ENCODE measurements around the gene AICDA. TPM values are rescaled to one million over a fixed set of nuclear protein-coding genes. Genes with fewer than 3 reads are reported as not detected.

Gene AICDA
- total RNA-seq, 4 donors from 2014 or later, result not detected

DNA sequence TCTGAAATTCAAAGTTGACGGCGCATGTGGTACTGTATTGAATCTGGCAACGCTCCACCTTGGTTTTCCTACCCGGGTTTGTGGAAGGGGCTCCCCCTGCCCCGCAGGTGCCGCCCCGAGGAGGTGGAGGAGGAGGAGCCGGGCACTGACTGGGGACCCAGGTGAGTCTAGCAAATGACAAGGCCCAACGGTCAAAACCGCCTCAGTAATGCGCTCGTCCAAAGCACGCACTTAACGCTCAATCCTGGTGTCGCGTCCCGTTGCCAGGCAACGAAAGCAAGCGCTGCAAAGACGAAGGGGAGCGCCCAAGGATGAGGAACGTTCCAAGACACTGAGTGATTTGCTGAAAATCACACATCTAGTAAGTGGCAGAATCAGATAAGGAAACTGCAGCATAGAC lies 48.0 kb downstream of the AICDA start:
- intact Hi-C loops (cut with DNase I), result no loop called here
- WGBS, 2 donors, result 65 to 72% methylated on average over 8 to 22 of the region's 22 CpGs
- no peak for TF ChIP-seq POLR2A (IDR thresholded peaks at IDR 0.05)
- TF ChIP-seq, protein P1, sequence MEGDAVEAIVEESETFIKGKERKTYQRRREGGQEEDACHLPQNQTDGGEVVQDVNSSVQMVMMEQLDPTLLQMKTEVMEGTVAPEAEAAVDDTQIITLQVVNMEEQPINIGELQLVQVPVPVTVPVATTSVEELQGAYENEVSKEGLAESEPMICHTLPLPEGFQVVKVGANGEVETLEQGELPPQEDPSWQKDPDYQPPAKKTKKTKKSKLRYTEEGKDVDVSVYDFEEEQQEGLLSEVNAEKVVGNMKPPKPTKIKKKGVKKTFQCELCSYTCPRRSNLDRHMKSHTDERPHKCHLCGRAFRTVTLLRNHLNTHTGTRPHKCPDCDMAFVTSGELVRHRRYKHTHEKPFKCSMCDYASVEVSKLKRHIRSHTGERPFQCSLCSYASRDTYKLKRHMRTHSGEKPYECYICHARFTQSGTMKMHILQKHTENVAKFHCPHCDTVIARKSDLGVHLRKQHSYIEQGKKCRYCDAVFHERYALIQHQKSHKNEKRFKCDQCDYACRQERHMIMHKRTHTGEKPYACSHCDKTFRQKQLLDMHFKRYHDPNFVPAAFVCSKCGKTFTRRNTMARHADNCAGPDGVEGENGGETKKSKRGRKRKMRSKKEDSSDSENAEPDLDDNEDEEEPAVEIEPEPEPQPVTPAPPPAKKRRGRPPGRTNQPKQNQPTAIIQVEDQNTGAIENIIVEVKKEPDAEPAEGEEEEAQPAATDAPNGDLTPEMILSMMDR (IDR thresholded peaks at IDR 0.05), result no peak
- H3K27ac ChIP-seq, result no peak overlapping the region
- H3K9me3 ChIP-seq, result peaks cover 0 to 6% (median 2%) of the 10 kb centered on the region in 3 donors
- no peak overlapping the region for H3K4me3 ChIP-seq
- no peaks in the 10 kb centered on the region for H3K36me3 ChIP-seq
- H3K4me1 ChIP-seq, result no peaks in the 10 kb centered on the region
- no peaks in the 10 kb centered on the region for H3K27me3 ChIP-seq
- no peak for DNase-seq

DNA sequence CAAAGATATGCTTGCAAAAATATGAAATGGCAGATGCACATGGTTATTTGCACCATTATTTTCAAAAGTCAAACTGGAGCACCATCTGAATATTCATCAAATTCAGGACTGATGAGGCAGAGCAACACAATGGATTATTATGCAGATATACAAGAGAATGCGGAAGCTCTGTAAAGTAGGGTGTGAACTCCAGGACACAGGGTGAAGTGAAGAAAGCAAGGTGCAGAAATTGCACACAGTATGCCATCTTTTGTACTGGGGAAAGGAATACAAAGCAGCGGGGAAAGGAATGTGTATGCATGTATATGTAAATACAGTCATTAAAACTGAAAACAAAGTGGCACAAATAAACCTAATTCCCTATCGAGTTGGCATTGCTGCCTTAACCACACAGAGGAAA lies 49.3 kb downstream of the AICDA start:
- Histone ChIP-seq H3K9me3 (peaks cover 0 to 6% (median 2%) of the 10 kb centered on the region in 3 donors), H3K4me1 (no peaks in the 10 kb centered on the region), H3K4me3 (no peak overlapping the region), H3K36me3 (no peaks in the 10 kb centered on the region), H3K27ac (no peak overlapping the region), H3K27me3 (no peaks in the 10 kb centered on the region)
- WGBS, 2 donors, result 73% methylated on average over 3 of the region's 3 CpGs
- intact Hi-C loops (cut with DNase I), result no loop called here
- DNase-seq, result no peak
- no peak for TF ChIP-seq POLR2A (IDR thresholded peaks at IDR 0.05)
- TF ChIP-seq, protein P1 (IDR thresholded peaks at IDR 0.05), result no peak

DNA sequence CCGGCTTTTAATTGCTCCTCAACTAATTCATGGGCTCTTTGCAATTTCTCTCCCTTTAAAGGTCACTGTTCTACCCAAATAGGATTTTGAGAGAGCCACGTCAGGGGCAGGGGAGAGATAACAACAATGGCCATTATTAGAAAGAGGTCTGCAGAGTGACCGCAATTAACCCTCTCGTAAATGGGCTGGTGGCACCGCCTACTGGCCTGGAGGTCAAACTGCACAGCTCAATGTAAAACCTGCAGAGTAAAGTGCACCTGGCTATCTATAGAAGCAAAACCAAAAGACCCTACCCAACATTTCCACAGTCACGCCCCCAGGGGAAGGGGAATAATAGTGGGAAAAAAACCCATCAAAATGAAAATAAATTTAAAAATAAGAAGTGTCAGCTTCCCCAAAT lies 50.3 kb downstream of the AICDA start:
- no peaks in the 10 kb centered on the region for H3K4me1 ChIP-seq
- TF ChIP-seq, protein P1 (IDR thresholded peaks at IDR 0.05), result no peak
- TF ChIP-seq POLR2A (IDR thresholded peaks at IDR 0.05), result no peak
- no peak overlapping the region for H3K27ac ChIP-seq
- 90 to 94% methylated on average over 6 of the region's 6 CpGs for WGBS, 2 donors
- intact Hi-C loops (cut with DNase I), result no loop called here
- DNase-seq, result no peak
- H3K36me3 ChIP-seq, result no peaks in the 10 kb centered on the region
- H3K9me3 ChIP-seq, result no peaks in the 10 kb centered on the region
- no peak overlapping the region for H3K4me3 ChIP-seq
- no peaks in the 10 kb centered on the region for H3K27me3 ChIP-seq

DNA sequence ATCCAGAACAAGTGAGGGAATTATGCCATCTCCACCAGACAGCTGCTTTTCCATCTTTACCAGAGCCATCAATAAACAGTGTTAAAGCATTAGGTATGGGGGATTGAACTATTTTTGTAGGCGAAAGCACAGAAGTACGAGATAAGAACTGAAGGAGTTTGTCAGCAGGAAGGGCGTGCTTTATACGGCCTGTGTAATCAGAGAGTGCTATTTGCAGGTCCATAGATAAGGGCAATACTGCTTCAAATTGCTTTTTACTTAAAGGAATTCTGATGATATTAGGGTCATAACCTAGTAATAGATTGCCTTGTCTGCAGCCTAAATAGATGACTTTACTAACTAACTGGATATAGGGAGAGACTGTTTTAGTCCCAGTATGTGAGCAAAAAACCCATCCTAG lies 51.6 kb downstream of the AICDA start:
- Histone ChIP-seq H3K27me3 (no peaks in the 10 kb centered on the region), H3K4me1 (no peaks in the 10 kb centered on the region), H3K4me3 (no peak overlapping the region), H3K9me3 (no peaks in the 10 kb centered on the region), H3K36me3 (no peaks in the 10 kb centered on the region), H3K27ac (no peak overlapping the region)
- WGBS, 2 donors, result 64 to 74% methylated on average over 4 of the region's 4 CpGs
- DNase-seq, result no peak
- TF ChIP-seq POLR2A (IDR thresholded peaks at IDR 0.05), result no peak
- TF ChIP-seq, protein P1 (IDR thresholded peaks at IDR 0.05), result no peak
- intact Hi-C loops (cut with DNase I), result no loop called here

DNA sequence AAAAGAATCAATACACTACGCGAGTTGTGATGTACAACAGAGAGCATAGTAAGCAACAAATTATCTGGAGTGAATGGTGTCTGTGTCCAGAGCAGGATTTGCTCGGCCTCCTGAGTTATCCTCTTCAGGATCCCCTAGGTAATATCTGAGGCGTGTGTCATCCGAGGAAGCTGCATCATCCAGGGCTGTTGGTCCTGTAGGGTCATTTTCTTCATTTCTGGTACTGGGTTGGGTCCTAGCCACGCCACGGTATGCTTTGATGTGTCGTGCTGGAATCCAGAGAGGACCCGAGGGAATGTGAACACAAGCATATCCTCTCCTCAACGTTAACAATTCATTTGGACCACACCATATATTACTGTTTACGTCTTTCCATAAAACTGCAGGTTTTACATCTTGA lies 53.0 kb downstream of the AICDA start:
- intact Hi-C loops (cut with DNase I), result no loop called here
- Histone ChIP-seq H3K4me3 (no peak overlapping the region), H3K9me3 (no peaks in the 10 kb centered on the region), H3K36me3 (no peaks in the 10 kb centered on the region), H3K27me3 (no peaks in the 10 kb centered on the region), H3K27ac (no peak overlapping the region), H3K4me1 (no peaks in the 10 kb centered on the region)
- no peak for DNase-seq
- no peak for TF ChIP-seq POLR2A (IDR thresholded peaks at IDR 0.05)
- TF ChIP-seq, protein P1 (IDR thresholded peaks at IDR 0.05), result no peak
- whole genome bisulfite sequencing, 2 donors, result 70 to 79% methylated on average over 11 of the region's 11 CpGs
